ENCODE data around the gene TRAF3.

The TRAF3 gene

GRCh38 chr14:102908766-102909455 is 131.7 kb downstream of the TRAF3 start:
- DNase-seq (ENCODE audit: low read depth): no peak
- no peak for TF ChIP-seq CTCF (IDR thresholded peaks at IDR 0.05; ENCODE audit: control insufficient read depth, insufficient read depth, low read depth, low read length, missing control alignments)
- H3K4me3 ChIP-seq (ENCODE audit: control insufficient read depth, low read depth, low read length): no peak overlapping the region

- no peak for TF ChIP-seq CTCF (IDR thresholded peaks at IDR 0.05; ENCODE audit: control insufficient read depth, insufficient read depth, low read depth, low read length, missing control alignments)
- H3K4me3 ChIP-seq (ENCODE audit: control insufficient read depth, low read depth, low read length): no peak overlapping the region
These were observed 132.2 kb downstream of the TRAF3 start for GRCh38 chr14:102909462-102909861.

GRCh38 chr14:102909911-102910310 is 132.7 kb downstream of the TRAF3 start:
- TF ChIP-seq CTCF (IDR thresholded peaks at IDR 0.05; ENCODE audit: control insufficient read depth, insufficient read depth, low read depth, low read length, missing control alignments): no peak
- DNase-seq (ENCODE audit: low read depth): no peak
- H3K4me3 ChIP-seq (ENCODE audit: control insufficient read depth, low read depth, low read length): no peak overlapping the region

More at GRCh38 chr14:102909462-102909861, 132.2 kb downstream of the TRAF3 start:
- DNase-seq (ENCODE audit: low read depth): no peak

GRCh38 chr14:102910442-102910841 is 133.2 kb downstream of the TRAF3 start:
- no peak overlapping the region for H3K4me3 ChIP-seq (ENCODE audit: control insufficient read depth, low read depth, low read length)
- DNase-seq (ENCODE audit: low read depth): no peak
- no peak for TF ChIP-seq CTCF (IDR thresholded peaks at IDR 0.05; ENCODE audit: control insufficient read depth, insufficient read depth, low read depth, low read length, missing control alignments)

- no peak for DNase-seq (ENCODE audit: low read depth)
- no peak overlapping the region for H3K4me3 ChIP-seq (ENCODE audit: control insufficient read depth, low read depth, low read length)
- no peak for TF ChIP-seq CTCF (IDR thresholded peaks at IDR 0.05; ENCODE audit: control insufficient read depth, insufficient read depth, low read depth, low read length, missing control alignments)
These were observed 134.3 kb downstream of the TRAF3 start for GRCh38 chr14:102911541-102911951.

GRCh38 chr14:102911991-102912761 is 134.9 kb downstream of the TRAF3 start:
- DNase-seq (ENCODE audit: low read depth): no peak

More at GRCh38 chr14:102911991-102912761, 134.9 kb downstream of the TRAF3 start:
- H3K4me3 ChIP-seq (ENCODE audit: control insufficient read depth, low read depth, low read length): no peak overlapping the region
- TF ChIP-seq CTCF (IDR thresholded peaks at IDR 0.05; ENCODE audit: control insufficient read depth, insufficient read depth, low read depth, low read length, missing control alignments): no peak

All from AG09309 (cell line).